HL-60 (cell line): ENCODE measurements around the gene SDK1.

ENCODE experiments used
- DNase-seq, 2 experiments: peaks; one replicate each; pipeline ENCODE4 v3.0.0-alpha.2; 2010 to 2020; ENCODE audit warnings: low read depth in 1 of 2, low spot score in 1 of 2
- H3K27ac ChIP-seq: fragments of 250-450 bp; sonication (Bioruptor Pico); replicated peaks from 2 replicates; pipeline ENCODE4 v1.5.1; 2020; ENCODE audit warnings: mild to moderate bottlenecking, moderate library complexity
- H3K27me3 ChIP-seq: fragments of 250-450 bp; sonication (Bioruptor Pico); 2 replicates; pipeline ENCODE4 v1.5.1; 2021; ENCODE audit warnings: mild to moderate bottlenecking, moderate library complexity; ENCODE audit not compliant: insufficient read depth, poor library complexity, severe bottlenecking
- H3K4me3 ChIP-seq: replicated peaks from 2 replicates; pipeline ENCODE4 v1.5.1; 2011; ENCODE audit warnings: mild to moderate bottlenecking, control low read depth, low read length; ENCODE audit not compliant: insufficient read depth
- GABPA ChIP-seq: IDR thresholded peaks from 2 replicates; pipeline ENCODE4 v1.6.1; 2012; ENCODE audit warnings: low read depth
- POLR2AphosphoS5 ChIP-seq: IDR thresholded peaks from 2 replicates; pipeline ENCODE4 v1.6.1; 2012; ENCODE audit warnings: low read depth
- REST ChIP-seq: IDR thresholded peaks from 2 replicates; pipeline ENCODE4 v1.6.1; 2012; ENCODE audit warnings: low read depth; ENCODE audit not compliant: insufficient replicate concordance
- SPI1 ChIP-seq: IDR thresholded peaks from 2 replicates; pipeline ENCODE4 v1.6.1; 2012; ENCODE audit warnings: low read depth, mild to moderate bottlenecking, borderline replicate concordance
- TF ChIP-seq, protein P1 (sequence below): IDR thresholded peaks from one replicate; pipeline ENCODE4 v1.5.1; 2011; ENCODE audit warnings: low read length, control low read depth, inconsistent platforms; ENCODE audit not compliant: insufficient read depth

Gene SDK1

DNA sequence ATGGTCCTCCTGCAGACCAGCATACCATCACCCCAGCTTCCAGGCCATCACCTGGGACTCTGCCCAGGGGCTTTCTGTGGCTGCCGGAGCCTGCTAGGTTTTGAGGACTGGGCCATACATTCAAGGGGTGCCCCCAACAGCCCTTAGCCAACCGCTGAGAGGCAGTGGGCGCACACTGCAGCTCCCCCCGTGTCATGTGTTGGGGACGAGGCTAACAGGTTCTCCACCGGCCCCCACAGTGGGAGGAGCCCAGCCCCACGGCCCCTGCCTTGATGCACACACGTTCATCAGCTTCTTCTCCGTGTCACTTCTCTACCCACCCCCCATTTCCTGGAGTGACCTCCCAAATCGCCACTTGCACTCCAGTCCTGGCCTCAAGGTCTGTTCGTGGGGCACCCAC lies 837.8 kb downstream of the SDK1 start:
- H3K27ac ChIP-seq: no peak overlapping the region
- TF ChIP-seq REST (no peak), POLR2AphosphoS5 (no peak)
- TF ChIP-seq, protein P1, sequence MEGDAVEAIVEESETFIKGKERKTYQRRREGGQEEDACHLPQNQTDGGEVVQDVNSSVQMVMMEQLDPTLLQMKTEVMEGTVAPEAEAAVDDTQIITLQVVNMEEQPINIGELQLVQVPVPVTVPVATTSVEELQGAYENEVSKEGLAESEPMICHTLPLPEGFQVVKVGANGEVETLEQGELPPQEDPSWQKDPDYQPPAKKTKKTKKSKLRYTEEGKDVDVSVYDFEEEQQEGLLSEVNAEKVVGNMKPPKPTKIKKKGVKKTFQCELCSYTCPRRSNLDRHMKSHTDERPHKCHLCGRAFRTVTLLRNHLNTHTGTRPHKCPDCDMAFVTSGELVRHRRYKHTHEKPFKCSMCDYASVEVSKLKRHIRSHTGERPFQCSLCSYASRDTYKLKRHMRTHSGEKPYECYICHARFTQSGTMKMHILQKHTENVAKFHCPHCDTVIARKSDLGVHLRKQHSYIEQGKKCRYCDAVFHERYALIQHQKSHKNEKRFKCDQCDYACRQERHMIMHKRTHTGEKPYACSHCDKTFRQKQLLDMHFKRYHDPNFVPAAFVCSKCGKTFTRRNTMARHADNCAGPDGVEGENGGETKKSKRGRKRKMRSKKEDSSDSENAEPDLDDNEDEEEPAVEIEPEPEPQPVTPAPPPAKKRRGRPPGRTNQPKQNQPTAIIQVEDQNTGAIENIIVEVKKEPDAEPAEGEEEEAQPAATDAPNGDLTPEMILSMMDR: no peak
- no peak overlapping the region for H3K4me3 ChIP-seq
- no peak for DNase-seq
- no peaks in the 10 kb centered on the region for H3K27me3 ChIP-seq

DNA sequence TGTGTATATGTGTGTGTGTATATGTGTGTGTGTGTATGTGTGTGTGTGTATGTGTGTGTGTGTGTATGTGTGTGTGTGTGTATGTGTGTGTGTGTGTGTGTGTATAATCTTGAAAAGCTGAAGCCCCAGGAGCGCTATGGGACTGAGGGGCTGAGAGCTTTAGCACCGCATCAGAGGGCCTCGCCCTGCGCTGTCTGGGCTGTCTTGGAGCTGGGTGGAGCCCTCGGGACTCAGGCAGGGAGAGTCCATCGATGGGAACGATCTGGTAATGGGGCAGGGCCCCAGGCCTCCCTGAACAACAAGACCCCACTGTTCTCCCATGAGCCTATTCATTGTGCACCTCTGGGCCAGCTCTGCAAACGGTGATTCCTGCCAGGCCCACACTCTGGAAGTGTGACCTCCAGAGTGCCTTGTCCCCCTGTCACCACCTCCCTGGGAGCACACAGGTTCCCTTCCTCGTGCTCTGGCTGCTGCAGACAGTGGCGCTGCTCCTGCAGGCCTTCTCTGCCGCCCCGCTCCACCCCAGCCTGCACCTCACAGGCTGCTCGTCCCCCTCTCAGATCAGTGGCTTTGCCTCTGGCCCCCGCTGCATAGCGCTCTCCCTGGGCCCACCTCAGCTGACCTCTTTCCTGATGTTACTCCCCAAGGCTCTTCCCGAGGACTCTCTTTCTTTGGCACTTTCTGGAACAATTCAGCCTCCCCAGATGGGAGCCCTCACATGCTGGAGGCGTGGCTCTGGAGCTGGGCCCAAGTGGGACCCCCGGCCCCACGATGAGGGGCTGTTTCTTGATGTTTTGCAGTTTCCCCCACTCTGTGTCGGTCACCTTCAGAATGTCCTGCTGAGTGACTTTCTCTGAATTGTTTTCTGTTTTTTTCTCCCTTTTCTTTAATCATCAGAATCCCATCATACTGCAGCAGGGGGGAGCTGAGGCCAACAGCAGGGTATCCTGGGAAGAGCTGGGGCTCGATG lies 838.9 kb downstream of the SDK1 start:
- H3K4me3 ChIP-seq: no peak overlapping the region
- H3K27ac ChIP-seq: no peak overlapping the region
- TF ChIP-seq, protein P1: no peak
- TF ChIP-seq GABPA (no peak), REST (no peak), SPI1 (no peak), POLR2AphosphoS5 (no peak)
- DNase-seq: no peak
- no peaks in the 10 kb centered on the region for H3K27me3 ChIP-seq

DNA sequence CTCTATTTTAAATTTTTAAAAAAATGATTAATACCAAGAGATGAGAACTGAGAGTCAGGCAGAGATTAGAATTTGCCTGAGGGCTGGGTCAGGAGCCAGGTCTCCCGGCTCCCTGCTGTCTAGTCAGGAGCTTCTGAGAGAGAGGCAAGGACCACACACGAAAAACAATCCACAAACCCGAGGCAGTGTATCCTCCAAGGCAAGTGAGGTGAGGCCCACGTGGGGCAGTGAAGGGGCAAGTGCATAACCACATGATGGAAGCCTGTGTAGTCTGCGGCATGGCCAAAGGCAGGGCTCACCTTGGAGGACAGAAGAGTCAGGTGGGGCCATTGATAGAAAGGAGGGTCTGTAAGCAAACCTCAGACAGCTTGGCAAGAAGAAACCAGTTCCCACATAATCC lies 839.9 kb downstream of the SDK1 start:
- Histone ChIP-seq H3K27ac (no peak overlapping the region), H3K27me3 (no peaks in the 10 kb centered on the region), H3K4me3 (no peak overlapping the region)
- TF ChIP-seq REST (no peak), GABPA (no peak), POLR2AphosphoS5 (no peak), SPI1 (no peak)
- TF ChIP-seq, protein P1: no peak
- DNase-seq: no peak
